ENCODE data around the gene ZFYVE19. TPM values are rescaled to one million over a fixed set of nuclear protein-coding genes. Genes with fewer than 3 reads are reported as not detected.

ZFYVE19 gene
- total and polyA plus RNA-seq, 2 experiments from 2014 or later: 8.5 to 22.7 TPM

GRCh38 chr15:40775007-40775406 is 31.9 kb upstream of the ZFYVE19 start:
- peaks cover 4% of the 10 kb centered on the region for H3K36me3 ChIP-seq (ENCODE audit: insufficient read depth)
- H3K4me3 ChIP-seq: no peak overlapping the region
- H3K9me2 ChIP-seq (ENCODE audit: insufficient read depth): no peaks in the 10 kb centered on the region
- H3K4me1 Mint-ChIP-seq: peaks cover 3% of the 10 kb centered on the region; the same call in 1 of the 3 replicates
- no peaks in the 10 kb centered on the region for H3K4me1 ChIP-seq (ENCODE audit: insufficient read depth)
- no peaks in the 10 kb centered on the region for H3K9me3 Mint-ChIP-seq
- H3F3A ChIP-seq (replicated peaks; ENCODE audit: low read depth): no peaks in the 10 kb centered on the region
- H2AFZ ChIP-seq: no peak overlapping the region
- H3K79me2 ChIP-seq (replicated peaks; ENCODE audit: insufficient read depth): no peaks in the 10 kb centered on the region
- no peak overlapping the region for H3K4me3 Mint-ChIP-seq
- H4K20me1 ChIP-seq (replicated peaks; ENCODE audit: insufficient read depth): no peaks in the 10 kb centered on the region
- TF ChIP-seq POLR2AphosphoS5 (IDR thresholded peaks at IDR 0.05; ENCODE audit: low read depth): no peak
- no peak for TF ChIP-seq CTCF (conservative IDR thresholded peaks at IDR 0.05; ENCODE audit: low read depth in 2 of 2)
- no peak for TF ChIP-seq EZH2 (IDR thresholded peaks at IDR 0.05; ENCODE audit: low read depth, unreplicated experiment)
- TF ChIP-seq ZNF114 (CRISPR knock-in tag; IDR thresholded peaks at IDR 0.05): no peak
- no peak for TF ChIP-seq EZH2phosphoT487 (IDR thresholded peaks at IDR 0.05; ENCODE audit: unreplicated experiment)
- no peak for TF ChIP-seq JUNB (IDR thresholded peaks at IDR 0.05; ENCODE audit: unreplicated experiment)
- no peak for TF ChIP-seq NANOG (IDR thresholded peaks at IDR 0.05; ENCODE audit: borderline replicate concordance)
- TF ChIP-seq ZNF331 (CRISPR knock-in tag; IDR thresholded peaks at IDR 0.05; ENCODE audit: low read depth): no peak
- no peak for TF ChIP-seq STAT1 (IDR thresholded peaks at IDR 0.05; ENCODE audit: unreplicated experiment)
- no peak for TF ChIP-seq CREB1 (CRISPR knock-in tag; IDR thresholded peaks at IDR 0.05; ENCODE audit: low read depth)
- no peak for TF ChIP-seq REST (IDR thresholded peaks at IDR 0.05; ENCODE audit: unreplicated experiment)
- TF ChIP-seq ETS1 (IDR thresholded peaks at IDR 0.05): no peak
- no peak for TF ChIP-seq ZNF462 (CRISPR knock-in tag; IDR thresholded peaks at IDR 0.05)
- H3K27me3 ChIP-seq (ENCODE audit: insufficient read depth): no peaks in the 10 kb centered on the region
- H3K36me3 Mint-ChIP-seq (ENCODE audit: low read depth): peaks cover 35% of the 10 kb centered on the region
- no peak overlapping the region for H3K4me2 ChIP-seq
- ATAC-seq: no peak
- peaks cover 12% of the 10 kb centered on the region for H3K27me3 Mint-ChIP-seq (ENCODE audit: insufficient read depth, low read depth, poor library complexity)
- DNase-seq (ENCODE audit: low spot score): no peak
- H3K27ac Mint-ChIP-seq: no peak overlapping the region
- no peak overlapping the region for H3K27ac ChIP-seq (ENCODE audit: low read depth)
